K562 (cell line): ENCODE measurements around the gene YJEFN3. TPM values are rescaled to one million over a fixed set of nuclear protein-coding genes. Genes with fewer than 3 reads are reported as not detected.
A peak's percentile ranks its signal among the peaks of the same experiment; 100 is the strongest.

Experiments
- ATAC-seq: fragments of 200-7000 bp; cut with Tn5 transposase; 3 replicates; pipeline ENCODE4 v1.9.1; 2020; ENCODE audit warnings: moderate library complexity
- BruUV-seq: library from RNA; stranded (reverse); fragments of 400-500 nt; replicated peaks from 2 replicates; lab custom pipeline; 2021; lab: Mats Ljungman, UMichigan
- CTCF ChIA-PET: fragments of 300-600 bp; formaldehyde crosslinking; extraction: SDS; loops from one replicate; lab custom pipeline; 2021; ENCODE audit warnings: low intra/inter-chr PET ratio; lab: Yijun Ruan, JAX
- POLR2A ChIA-PET: fragments of 300-600, 350-650 bp; sonication (Branson Sonifier 250); formaldehyde crosslinking; extraction: SDS; loops from one replicate; lab custom pipeline; 2021; ENCODE audit warnings: antibody characterized with exemption, inconsistent platforms; lab: Yijun Ruan, JAX
- DNase-seq, 4 experiments: peaks; one replicate each; pipeline versions ENCODE4 v3.0.0 to v3.0.0-alpha.2; 2011 to 2018; ENCODE audit warnings: low spot score in 3 of 4, mixed read lengths in 3 of 4; ENCODE audit errors: extremely low read depth in 1 of 4
- FAIRE-seq: peaks from 2 replicates; lab custom pipeline; 2011; peaks lifted over from hg19 to GRCh38; lab: Jason Lieb, UNC
- H2AFZ ChIP-seq: 2 replicates; pipeline ENCODE4 v1.6.0; 2011; ENCODE audit warnings: low read depth, low read length, control low read depth, inconsistent platforms
- H3K27ac ChIP-seq: fragments of 200-600 bp; 3 replicates; pipeline ENCODE4 v1.8.0; 2011; ENCODE audit warnings: low read depth, mild to moderate bottlenecking, control low read depth, inconsistent platforms, low read length, moderate library complexity, mixed read lengths; ENCODE audit errors: extremely low read depth
- H3K27me3 ChIP-seq, 2 experiments: fragments of 300-600 bp in 1 of 2; 2 replicates in 1 of 2; 3 replicates in 1 of 2; pipeline versions ENCODE4 v1.6.0 to v1.8.0; 2011; ENCODE audit warnings: inconsistent platforms in 2 of 2, low read length in 2 of 2, mild to moderate bottlenecking in 1 of 2, mixed read lengths in 1 of 2, moderate library complexity in 1 of 2; ENCODE audit not compliant: control insufficient read depth in 2 of 2, insufficient read depth in 2 of 2
- H3K36me3 ChIP-seq: fragments of 300-600 bp; 3 replicates; pipeline ENCODE4 v1.8.0; 2011; ENCODE audit warnings: mild to moderate bottlenecking, low read length, inconsistent platforms; ENCODE audit not compliant: control insufficient read depth, insufficient read depth
- H3K4me1 ChIP-seq, 2 experiments: fragments of 200-600 bp in 1 of 2; replicated peaks in 1 of 2; 2 replicates in 1 of 2; 3 replicates in 1 of 2; pipeline versions ENCODE4 v1.5.1 to v1.8.0; 2011; ENCODE audit warnings: inconsistent platforms in 2 of 2, low read length in 2 of 2, mild to moderate bottlenecking in 1 of 2, mixed read lengths in 1 of 2, moderate library complexity in 1 of 2; ENCODE audit not compliant: control insufficient read depth in 2 of 2, insufficient read depth in 2 of 2
- H3K4me2 ChIP-seq: 2 replicates; pipeline ENCODE4 v1.6.1; 2011; ENCODE audit warnings: low read length, control low read depth, inconsistent platforms, mixed read lengths; ENCODE audit not compliant: insufficient read depth
- H3K4me3 ChIP-seq: fragments of 200-600 bp; sonication (generic), shearing (Covaris generic); 2 replicates; pipeline ENCODE4 v1.5.1; 2016; ENCODE audit warnings: control low read depth, inconsistent platforms
- H3K79me2 ChIP-seq: fragments of 200-600 bp; 3 replicates; pipeline ENCODE4 v1.8.0; 2011; ENCODE audit warnings: low read length, inconsistent platforms; ENCODE audit not compliant: control insufficient read depth, insufficient read depth
- H3K9ac ChIP-seq, 2 experiments: 2 replicates each; pipeline versions ENCODE4 v1.6.0 to v1.6.1; 2011; ENCODE audit warnings: low read depth in 2 of 2, low read length in 2 of 2, control low read depth in 1 of 2, inconsistent platforms in 1 of 2, mild to moderate bottlenecking in 1 of 2, mixed read lengths in 1 of 2; ENCODE audit not compliant: insufficient read depth in 1 of 2
- H3K9me1 ChIP-seq: one replicate; pipeline ENCODE4 v1.6.0; 2011; ENCODE audit warnings: inconsistent platforms, mild to moderate bottlenecking, low read length, moderate library complexity; ENCODE audit not compliant: control insufficient read depth, insufficient read depth
- H3K9me3 ChIP-seq: replicated peaks from 2 replicates; pipeline ENCODE4 v1.5.1; 2011; ENCODE audit warnings: low read depth, low read length, inconsistent platforms; ENCODE audit not compliant: control insufficient read depth, insufficient read depth
- H4K20me1 ChIP-seq: replicated peaks from 2 replicates; pipeline ENCODE4 v1.6.1; 2011; ENCODE audit warnings: low read length, inconsistent platforms, mixed read lengths; ENCODE audit not compliant: control insufficient read depth, insufficient read depth
- POLR2G ChIP-seq: fragments of 200-400 bp; formaldehyde crosslinking; IDR thresholded peaks from 2 replicates; pipeline ENCODE4 v1.6.1; 2017; ENCODE audit warnings: low read depth, mild to moderate bottlenecking, antibody characterized with exemption, low read length, moderate library complexity
- RBM22 ChIP-seq: fragments of 200-400 bp; formaldehyde crosslinking; IDR thresholded peaks from 2 replicates; pipeline ENCODE4 v1.6.1; 2018; ENCODE audit warnings: low read length, low read depth; ENCODE audit not compliant: poor library complexity, severe bottlenecking
- ZNF174 ChIP-seq: fragments of 250-450 bp; sonication (Bioruptor Pico); IDR thresholded peaks from 2 replicates; pipeline ENCODE4 v1.4.0; 2020; ENCODE audit warnings: mild to moderate bottlenecking
- WGBS: fragments of 100-300 bp; shearing (Covaris generic); methylation state at CpG from one replicate; pipeline ENCODE4 v1.1.6; 2016; ENCODE audit warnings: low coverage, mixed read lengths; ENCODE audit not compliant: insufficient coverage; ENCODE audit errors: missing lambda C conversion rate; 5-methylcytosine and 5-hydroxymethylcytosine counted together
- in situ Hi-C: fragments of 300-500 bp; cut with MboI; formaldehyde crosslinking; loops from 4 replicates; pipeline ENCODE4 v1.15.0; 2018; ENCODE audit warnings: inconsistent platforms, mixed read lengths
- intact Hi-C: fragments of 100-400 bp; cut with micrococcal nuclease; formaldehyde crosslinking; loops from 2 replicates; pipeline ENCODE4 v1.14.2; 2022
- polyA plus RNA-seq, 8 experiments: library from polyadenylated mRNA; depleted of rRNA in 4 of 8; stranded (reverse) in 5 of 8; unstranded in 3 of 8; fragments of >200 nt; fragmentation: Nextera tagmentation in 2 of 8; fragmentation: Illumina TruSeq in 1 of 8; extraction: Ambion mirVana in 2 of 8; extraction: Trizol in 1 of 8; gene quantifications; 2 replicates each; pipeline versions ENCODE4 v1.2.1 to v1.2.3, GENCODE V29; 2011 to 2014; ENCODE audit warnings: inconsistent platforms in 1 of 8, missing spikeins in 1 of 8
- total RNA-seq, 7 experiments: library from RNA; depleted of rRNA in 6 of 7; stranded (reverse); fragments of >200 nt in 6 of 7; fragmentation: Illumina TruSeq in 2 of 7; extraction: Trizol in 2 of 7; gene quantifications; 2 replicates each; pipeline versions ENCODE4 v1.2.1 to v1.2.3, GENCODE V29; 2011 to 2021; ENCODE audit warnings: low replicate concordance in 1 of 7

YJEFN3 gene
- total and polyA plus RNA-seq, 9 of the 15 experiments (the other 6 are each of a cell fraction or from before 2014, with no cell fraction given), result 0.04 to 5.8 (median 1.3) TPM; not detected in 1

GRCh38 chr19:19498255-19498991 lies 30.3 kb upstream of the YJEFN3 start:
- ATAC-seq, result no peak
- POLR2A ChIA-PET, result interaction anchor here (0.7 kb wide), 1 partner anchor 203 kb away, joined by 3 read pairs; no protein-coding TSS in a partner anchor
- CTCF ChIA-PET, result no interaction called here
- no peak overlapping the region for H2AFZ ChIP-seq
- H3K36me3 ChIP-seq, result peaks cover 98% of the 10 kb centered on the region
- no peak for FAIRE-seq
- in situ Hi-C loops (no loop called here), intact Hi-C loops (no loop called here)
- no peaks in the 10 kb centered on the region for H3K27me3 ChIP-seq
- H3K4me1 ChIP-seq, result peaks cover 0 to 24% of the 10 kb centered on the region in 2 experiments; a peak in 2 of 5 replicates
- H3K79me2 ChIP-seq, result peaks cover 16% of the 10 kb centered on the region
- H3K4me2 ChIP-seq, result no peak overlapping the region
- WGBS, result 96% methylated on average over 12 of the region's 33 CpGs
- no TSS peak for BruUV-seq
- peaks cover 9% of the 10 kb centered on the region; the same call in 1 of the 2 replicates for H4K20me1 ChIP-seq
- H3K9ac ChIP-seq, result peak overlapping the region in 1 of 2 experiments; percentile 79; a peak in 1 of 4 replicates
- no peak overlapping the region for H3K27ac ChIP-seq
- no peak for DNase-seq
- TF ChIP-seq RBM22 (peak; percentile 9), POLR2G (peak; percentile 55; the same call in 1 of the 2 replicates), ZNF174 (no peak)
- no peak overlapping the region for H3K4me3 ChIP-seq
- H3K9me3 ChIP-seq, result no peaks in the 10 kb centered on the region
- H3K9me1 ChIP-seq, result no peaks in the 10 kb centered on the region
